ENCODE results near the gene PRRC2B. TPM values are rescaled to one million over a fixed set of nuclear protein-coding genes. Genes with fewer than 3 reads are reported as not detected.
A peak's percentile ranks its signal among the peaks of the same experiment; 100 is the strongest.
"Not testable (repeated sequence)": the region's sequence is repeated elsewhere in the genome, so short reads cannot be mapped to it uniquely, and the experiment has no call there.

The PRRC2B gene
- total RNA-seq, 1 experiment from 2014 or later = 219 TPM

DNA sequence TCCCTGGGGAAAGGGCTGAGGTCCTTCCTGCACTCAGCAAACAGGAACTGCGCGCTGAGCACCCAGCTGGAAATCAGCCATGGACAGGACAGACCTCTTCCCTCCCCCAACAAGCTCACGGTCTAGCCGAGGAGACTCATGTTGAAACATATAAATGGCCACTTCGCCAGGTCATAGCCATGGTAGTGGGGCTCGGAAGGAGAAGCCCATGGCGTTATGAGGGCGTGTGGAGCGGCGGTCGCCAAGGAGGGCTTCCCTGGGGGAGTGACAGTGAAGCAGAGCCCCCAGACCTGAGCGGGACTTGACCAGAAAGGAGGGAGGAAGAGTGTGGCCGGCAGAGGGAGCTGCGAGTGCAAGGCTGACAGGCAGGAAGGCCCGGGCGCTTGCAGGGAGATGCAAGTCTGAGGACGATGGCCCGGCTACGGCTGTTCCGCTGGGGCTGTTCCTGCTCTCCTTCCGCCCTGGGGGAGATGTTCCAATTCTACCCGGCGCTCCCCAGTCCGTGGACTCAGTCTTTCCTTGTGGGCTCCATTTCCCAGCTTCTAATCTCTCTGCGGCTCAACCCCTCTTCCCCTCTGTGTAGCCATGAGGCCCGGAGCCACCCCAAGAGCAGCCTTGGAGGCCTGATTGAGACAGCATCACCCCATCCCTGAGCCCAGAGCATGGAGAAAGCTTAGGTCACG lies 43.9 kb upstream of the PRRC2B start:
- Histone ChIP-seq H3K4me3 (ENCODE audit: low read depth, low read length) (no peak overlapping the region), H3K4me1 (peaks cover 9% of the 10 kb centered on the region), H3K9me3 (no peaks in the 10 kb centered on the region), H3K27me3 (replicated peaks; ENCODE audit: control insufficient read depth, insufficient read depth, low read length) (no peaks in the 10 kb centered on the region), H3K36me3 (ENCODE audit: control insufficient read depth, insufficient read depth, low read length) (no peaks in the 10 kb centered on the region)
- H3K27ac Mint-ChIP-seq (ENCODE audit: unreplicated experiment) = no peak overlapping the region
- peak; percentile 86 to 88 for DNase-seq
- TF ChIP-seq, protein P1, sequence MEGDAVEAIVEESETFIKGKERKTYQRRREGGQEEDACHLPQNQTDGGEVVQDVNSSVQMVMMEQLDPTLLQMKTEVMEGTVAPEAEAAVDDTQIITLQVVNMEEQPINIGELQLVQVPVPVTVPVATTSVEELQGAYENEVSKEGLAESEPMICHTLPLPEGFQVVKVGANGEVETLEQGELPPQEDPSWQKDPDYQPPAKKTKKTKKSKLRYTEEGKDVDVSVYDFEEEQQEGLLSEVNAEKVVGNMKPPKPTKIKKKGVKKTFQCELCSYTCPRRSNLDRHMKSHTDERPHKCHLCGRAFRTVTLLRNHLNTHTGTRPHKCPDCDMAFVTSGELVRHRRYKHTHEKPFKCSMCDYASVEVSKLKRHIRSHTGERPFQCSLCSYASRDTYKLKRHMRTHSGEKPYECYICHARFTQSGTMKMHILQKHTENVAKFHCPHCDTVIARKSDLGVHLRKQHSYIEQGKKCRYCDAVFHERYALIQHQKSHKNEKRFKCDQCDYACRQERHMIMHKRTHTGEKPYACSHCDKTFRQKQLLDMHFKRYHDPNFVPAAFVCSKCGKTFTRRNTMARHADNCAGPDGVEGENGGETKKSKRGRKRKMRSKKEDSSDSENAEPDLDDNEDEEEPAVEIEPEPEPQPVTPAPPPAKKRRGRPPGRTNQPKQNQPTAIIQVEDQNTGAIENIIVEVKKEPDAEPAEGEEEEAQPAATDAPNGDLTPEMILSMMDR (IDR thresholded peaks at IDR 0.05; ENCODE audit: insufficient read depth in 1 of 2, low read depth in 1 of 2, low read length in 1 of 2, severe bottlenecking in 1 of 2, unreplicated experiment in 1 of 2) = peak; percentile 68 to 86
- intact Hi-C loops (cut with micrococcal nuclease; ENCODE audit: unreplicated experiment) = loop anchor here (10.0 kb wide), 2 partner anchors 55 to 395 kb away; partner anchors contain the start of gene RAPGEF1
- no peaks in the 10 kb centered on the region for H3K4me1 Mint-ChIP-seq (ENCODE audit: low read depth, unreplicated experiment)
- no peaks in the 10 kb centered on the region for H3K9me3 Mint-ChIP-seq (ENCODE audit: unreplicated experiment)
- no peaks in the 10 kb centered on the region for H3K27me3 Mint-ChIP-seq (ENCODE audit: insufficient read depth, unreplicated experiment)
- no TSS peak for BruUV-seq (replicated peaks)
- ChIA-PET CTCF (interaction anchor here (0.5 to 1.7 kb wide), 14 partner anchors 10 to 220 kb away, joined by 3 to 9 read pairs (median 4); partner anchors contain the start of gene PRRT1B), POLR2A (no interaction called here)
- H3K36me3 Mint-ChIP-seq (ENCODE audit: insufficient read depth, unreplicated experiment) = peaks cover 6% of the 10 kb centered on the region
- peak overlapping the region; percentile 60 for H3K4me3 Mint-ChIP-seq (ENCODE audit: unreplicated experiment)

- not testable (repeated sequence) for H3K27me3 Mint-ChIP-seq (ENCODE audit: insufficient read depth, unreplicated experiment); H3K36me3 ChIP-seq (ENCODE audit: control insufficient read depth, insufficient read depth, low read length); H3K4me1 Mint-ChIP-seq (ENCODE audit: low read depth, unreplicated experiment); H3K27me3 ChIP-seq (replicated peaks; ENCODE audit: control insufficient read depth, insufficient read depth, low read length); H3K36me3 Mint-ChIP-seq (ENCODE audit: insufficient read depth, unreplicated experiment); BruUV-seq (replicated peaks); H3K9me3 ChIP-seq; H3K9me3 Mint-ChIP-seq (ENCODE audit: unreplicated experiment); H3K4me3 ChIP-seq (ENCODE audit: low read depth, low read length); H3K27ac Mint-ChIP-seq (ENCODE audit: unreplicated experiment); H3K4me3 Mint-ChIP-seq (ENCODE audit: unreplicated experiment); H3K4me1 ChIP-seq
- ChIA-PET CTCF (interaction anchor here (0.6 kb wide), 1 partner anchor 393 kb away, joined by 3 read pairs; no protein-coding TSS in a partner anchor), POLR2A (interaction anchor here (0.6 kb wide), 1 partner anchor 78 kb away, joined by 7 read pairs; no protein-coding TSS in a partner anchor)
- intact Hi-C loops (cut with micrococcal nuclease; ENCODE audit: unreplicated experiment) = loop anchor here (10.0 kb wide), 2 partner anchors 48 to 388 kb away; partner anchors contain the start of gene RAPGEF1
- peak in 1 of 2 experiments; percentile 3 for DNase-seq
Measured at GRCh38 chr9:131356479-131356878, 37.4 kb upstream of the PRRC2B start.

DNA sequence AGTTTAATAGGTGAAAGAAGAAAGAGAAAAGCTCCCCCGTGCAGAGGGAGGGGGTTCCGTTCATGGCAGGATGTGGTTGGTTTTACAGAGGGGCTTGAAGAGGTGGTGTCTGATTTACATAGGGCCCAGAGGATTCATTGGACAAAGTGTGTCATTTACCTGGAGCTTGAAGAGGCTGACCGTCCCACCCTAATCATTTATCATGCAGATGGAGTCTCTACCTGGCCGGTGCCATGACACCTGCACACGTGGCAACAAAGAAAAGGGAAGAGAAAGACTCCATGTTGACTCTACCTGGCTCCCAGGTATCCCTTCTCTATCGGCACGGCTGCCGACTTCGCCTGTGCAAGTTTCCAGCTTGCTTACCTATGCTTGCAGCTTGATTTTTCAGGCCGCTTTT lies 35.3 kb upstream of the PRRC2B start:
- H3K4me1 ChIP-seq = peaks cover 7% of the 10 kb centered on the region
- intact Hi-C loops (cut with micrococcal nuclease; ENCODE audit: unreplicated experiment) = loop anchor here (10.0 kb wide), 2 partner anchors 46 to 386 kb away; partner anchors contain the start of gene RAPGEF1
- DNase-seq = no peak
- CTCF ChIA-PET = no interaction called here
- H3K36me3 ChIP-seq (ENCODE audit: control insufficient read depth, insufficient read depth, low read length) = no peaks in the 10 kb centered on the region
- TF ChIP-seq, protein P1 (IDR thresholded peaks at IDR 0.05; ENCODE audit: insufficient read depth in 1 of 2, low read depth in 1 of 2, low read length in 1 of 2, severe bottlenecking in 1 of 2, unreplicated experiment in 1 of 2) = no peak
- H3K27me3 ChIP-seq (replicated peaks; ENCODE audit: control insufficient read depth, insufficient read depth, low read length) = no peaks in the 10 kb centered on the region
- Mint-ChIP-seq H3K9me3 (ENCODE audit: unreplicated experiment) (no peaks in the 10 kb centered on the region), H3K27me3 (ENCODE audit: insufficient read depth, unreplicated experiment) (no peaks in the 10 kb centered on the region), H3K36me3 (ENCODE audit: insufficient read depth, unreplicated experiment) (no peaks in the 10 kb centered on the region), H3K27ac (ENCODE audit: unreplicated experiment) (no peak overlapping the region), H3K4me3 (ENCODE audit: unreplicated experiment) (no peak overlapping the region), H3K4me1 (ENCODE audit: low read depth, unreplicated experiment) (peaks cover 9% of the 10 kb centered on the region)
- H3K9me3 ChIP-seq = no peaks in the 10 kb centered on the region
- no TSS peak for BruUV-seq (replicated peaks)
- no peak overlapping the region for H3K4me3 ChIP-seq (ENCODE audit: low read depth, low read length)
- POLR2A ChIA-PET = no interaction called here
